HepG2 (cell line): Measurements from ENCODE around the gene TRIM31. TPM values are rescaled to one million over a fixed set of nuclear protein-coding genes. Genes with fewer than 3 reads are reported as not detected.

Experiments
- DR1 ChIP-seq: sonication (generic); formaldehyde crosslinking; IDR thresholded peaks from 2 replicates; pipeline ENCODE4 v1.8.0; 2021; ENCODE audit warnings: mild to moderate bottlenecking, missing genetic modification reagents, inconsistent platforms
- GATAD1 ChIP-seq: IDR thresholded peaks from 2 replicates; pipeline ENCODE4 v1.6.1; 2016; ENCODE audit warnings: missing genetic modification reagents, missing compliant biosample characterization
- HDAC2 ChIP-seq: sonication (generic); formaldehyde crosslinking; IDR thresholded peaks from 2 replicates; pipeline ENCODE4 v1.4.0; 2020; ENCODE audit warnings: missing genetic modification reagents
- HMG20A ChIP-seq: IDR thresholded peaks from 2 replicates; pipeline ENCODE4 v1.6.1; 2016; ENCODE audit warnings: borderline replicate concordance
- HNRNPLL ChIP-seq: fragments of 200-400 bp; formaldehyde crosslinking; IDR thresholded peaks from 2 replicates; pipeline ENCODE4 v1.6.1; 2017; ENCODE audit warnings: mild to moderate bottlenecking, low read depth, low read length; ENCODE audit not compliant: poor library complexity, severe bottlenecking
- LBX2 ChIP-seq: sonication (generic); formaldehyde crosslinking; IDR thresholded peaks from 2 replicates; pipeline ENCODE4 v1.5.0; 2020; ENCODE audit warnings: missing genetic modification reagents, mild to moderate bottlenecking, borderline replicate concordance
- NCOA5 ChIP-seq: sonication (generic); formaldehyde crosslinking; IDR thresholded peaks from 2 replicates; pipeline ENCODE4 v1.4.0; 2020; ENCODE audit warnings: missing genetic modification reagents
- PHF5A ChIP-seq: IDR thresholded peaks from one replicate; pipeline ENCODE4 v1.6.1; 2018; ENCODE audit warnings: low read depth, missing genetic modification reagents; ENCODE audit not compliant: unreplicated experiment
- SRSF4 ChIP-seq: fragments of 200-400 bp; formaldehyde crosslinking; IDR thresholded peaks from one replicate; pipeline ENCODE4 v1.6.1; 2018; ENCODE audit warnings: mild to moderate bottlenecking, low read depth, low read length, moderate library complexity; ENCODE audit not compliant: poor library complexity, severe bottlenecking
- TAF15 ChIP-seq: fragments of 200-400 bp; formaldehyde crosslinking; IDR thresholded peaks from one replicate; pipeline ENCODE4 v1.6.1; 2018; ENCODE audit warnings: mild to moderate bottlenecking, low read depth, low read length; ENCODE audit not compliant: poor library complexity, severe bottlenecking
- TCF12 ChIP-seq, 2 experiments: fragments of 450-650 bp in 1 of 2; sonication (generic) in 1 of 2; formaldehyde crosslinking in 1 of 2; IDR thresholded peaks; 2 replicates each; pipeline versions ENCODE4 v1.6.1 to v1.8.0; 2017 to 2022; ENCODE audit warnings: antibody characterized with exemption in 1 of 2, mild to moderate bottlenecking in 1 of 2, missing genetic modification reagents in 1 of 2, moderate library complexity in 1 of 2
- ZNF136 ChIP-seq: sonication (generic); formaldehyde crosslinking; IDR thresholded peaks from 2 replicates; pipeline ENCODE4 v1.8.1; 2022; ENCODE audit warnings: low read depth, mild to moderate bottlenecking, moderate library complexity, missing genetic modification reagents
- ZNF337 ChIP-seq: sonication (generic); formaldehyde crosslinking; IDR thresholded peaks from 2 replicates; pipeline ENCODE4 v1.5.1; 2020; ENCODE audit warnings: missing genetic modification reagents, low read depth, mild to moderate bottlenecking, borderline replicate concordance
- ZNF563 ChIP-seq: sonication (generic); formaldehyde crosslinking; IDR thresholded peaks from 2 replicates; pipeline ENCODE4 v1.8.0; 2022; ENCODE audit warnings: mild to moderate bottlenecking, moderate library complexity, missing genetic modification reagents
- ZNF639 ChIP-seq: conservative IDR thresholded peaks from 2 replicates; pipeline ENCODE4 v1.6.1; 2018; ENCODE audit warnings: missing genetic modification reagents
- polyA plus RNA-seq, 8 experiments: library from polyadenylated mRNA; depleted of rRNA in 3 of 8; stranded (reverse) in 7 of 8; unstranded in 1 of 8; fragments of >200 nt; fragmentation: Illumina TruSeq in 4 of 8; extraction: Trizol in 4 of 8; gene quantifications; 2 replicates each; pipeline versions ENCODE4 v1.2.1 to v1.2.3, GENCODE V29; 2011 to 2016; ENCODE audit warnings: low read depth in 4 of 8, missing spikeins in 1 of 8, mixed read lengths in 1 of 8; ENCODE audit not compliant: insufficient read depth in 1 of 8
- total RNA-seq, 5 experiments: library from RNA; depleted of rRNA; stranded (reverse); fragments of >200 nt; fragmentation: Illumina TruSeq; extraction: Trizol; gene quantifications; 2 replicates each; pipeline ENCODE4 v1.2.3, GENCODE V29; 2016; ENCODE audit warnings: low read depth in 1 of 5
- TF ChIP-seq, protein P1 (sequence below): sonication (generic); formaldehyde crosslinking; IDR thresholded peaks from 2 replicates; pipeline ENCODE4; 2020; ENCODE audit warnings: missing genetic modification reagents, mild to moderate bottlenecking, borderline replicate concordance
- TF ChIP-seq, protein P2 (sequence below): IDR thresholded peaks from 2 replicates; pipeline ENCODE4 v1.6.1; 2016; ENCODE audit warnings: low read depth, missing genetic modification reagents, missing compliant biosample characterization

TRIM31 gene
- total and polyA plus RNA-seq, 2 of the 13 experiments (the other 11 are each of a cell fraction or from before 2014, with no cell fraction given), result 0.13 to 0.51 TPM

- peak; percentile 69; the same call in 1 of the 2 replicates for TF ChIP-seq ZNF136 (CRISPR knock-in tag)
- no peak for TF ChIP-seq LBX2 (CRISPR knock-in tag)
- peak; percentile 81 for TF ChIP-seq HDAC2 (CRISPR knock-in tag)
- TF ChIP-seq HNRNPLL, result peak; percentile 77
- TF ChIP-seq NCOA5 (CRISPR knock-in tag), result no peak
- peak; percentile 72 for TF ChIP-seq ZNF563
- TF ChIP-seq SRSF4, result no peak
- TF ChIP-seq DR1, result no peak
- TF ChIP-seq TAF15, result no peak
- peak; percentile 47; the same call in 1 of the 2 replicates for TF ChIP-seq HMG20A (CRISPR knock-in tag)
- peak; percentile 60 for TF ChIP-seq GATAD1 (CRISPR knock-in tag)
- TF ChIP-seq ZNF639 (CRISPR knock-in tag), result peak; percentile 57; the same call in 1 of the 2 replicates
- TF ChIP-seq ZNF337, result 0 out of 2 replicates have a peak, but pooled peaks have one; percentile 61
- TF ChIP-seq, protein P1, sequence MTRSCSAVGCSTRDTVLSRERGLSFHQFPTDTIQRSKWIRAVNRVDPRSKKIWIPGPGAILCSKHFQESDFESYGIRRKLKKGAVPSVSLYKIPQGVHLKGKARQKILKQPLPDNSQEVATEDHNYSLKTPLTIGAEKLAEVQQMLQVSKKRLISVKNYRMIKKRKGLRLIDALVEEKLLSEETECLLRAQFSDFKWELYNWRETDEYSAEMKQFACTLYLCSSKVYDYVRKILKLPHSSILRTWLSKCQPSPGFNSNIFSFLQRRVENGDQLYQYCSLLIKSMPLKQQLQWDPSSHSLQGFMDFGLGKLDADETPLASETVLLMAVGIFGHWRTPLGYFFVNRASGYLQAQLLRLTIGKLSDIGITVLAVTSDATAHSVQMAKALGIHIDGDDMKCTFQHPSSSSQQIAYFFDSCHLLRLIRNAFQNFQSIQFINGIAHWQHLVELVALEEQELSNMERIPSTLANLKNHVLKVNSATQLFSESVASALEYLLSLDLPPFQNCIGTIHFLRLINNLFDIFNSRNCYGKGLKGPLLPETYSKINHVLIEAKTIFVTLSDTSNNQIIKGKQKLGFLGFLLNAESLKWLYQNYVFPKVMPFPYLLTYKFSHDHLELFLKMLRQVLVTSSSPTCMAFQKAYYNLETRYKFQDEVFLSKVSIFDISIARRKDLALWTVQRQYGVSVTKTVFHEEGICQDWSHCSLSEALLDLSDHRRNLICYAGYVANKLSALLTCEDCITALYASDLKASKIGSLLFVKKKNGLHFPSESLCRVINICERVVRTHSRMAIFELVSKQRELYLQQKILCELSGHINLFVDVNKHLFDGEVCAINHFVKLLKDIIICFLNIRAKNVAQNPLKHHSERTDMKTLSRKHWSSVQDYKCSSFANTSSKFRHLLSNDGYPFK (CRISPR knock-in tag), result peak; percentile 78; the same call in 1 of the 2 replicates
- no peak for TF ChIP-seq PHF5A (CRISPR knock-in tag)
- no peak for TF ChIP-seq TCF12 (IDR thresholded peaks at IDR 0.05)
- peak; percentile 75 for TF ChIP-seq TCF12 (CRISPR knock-in tag; IDR thresholded peaks at IDR 0.05)
- TF ChIP-seq, protein P2, sequence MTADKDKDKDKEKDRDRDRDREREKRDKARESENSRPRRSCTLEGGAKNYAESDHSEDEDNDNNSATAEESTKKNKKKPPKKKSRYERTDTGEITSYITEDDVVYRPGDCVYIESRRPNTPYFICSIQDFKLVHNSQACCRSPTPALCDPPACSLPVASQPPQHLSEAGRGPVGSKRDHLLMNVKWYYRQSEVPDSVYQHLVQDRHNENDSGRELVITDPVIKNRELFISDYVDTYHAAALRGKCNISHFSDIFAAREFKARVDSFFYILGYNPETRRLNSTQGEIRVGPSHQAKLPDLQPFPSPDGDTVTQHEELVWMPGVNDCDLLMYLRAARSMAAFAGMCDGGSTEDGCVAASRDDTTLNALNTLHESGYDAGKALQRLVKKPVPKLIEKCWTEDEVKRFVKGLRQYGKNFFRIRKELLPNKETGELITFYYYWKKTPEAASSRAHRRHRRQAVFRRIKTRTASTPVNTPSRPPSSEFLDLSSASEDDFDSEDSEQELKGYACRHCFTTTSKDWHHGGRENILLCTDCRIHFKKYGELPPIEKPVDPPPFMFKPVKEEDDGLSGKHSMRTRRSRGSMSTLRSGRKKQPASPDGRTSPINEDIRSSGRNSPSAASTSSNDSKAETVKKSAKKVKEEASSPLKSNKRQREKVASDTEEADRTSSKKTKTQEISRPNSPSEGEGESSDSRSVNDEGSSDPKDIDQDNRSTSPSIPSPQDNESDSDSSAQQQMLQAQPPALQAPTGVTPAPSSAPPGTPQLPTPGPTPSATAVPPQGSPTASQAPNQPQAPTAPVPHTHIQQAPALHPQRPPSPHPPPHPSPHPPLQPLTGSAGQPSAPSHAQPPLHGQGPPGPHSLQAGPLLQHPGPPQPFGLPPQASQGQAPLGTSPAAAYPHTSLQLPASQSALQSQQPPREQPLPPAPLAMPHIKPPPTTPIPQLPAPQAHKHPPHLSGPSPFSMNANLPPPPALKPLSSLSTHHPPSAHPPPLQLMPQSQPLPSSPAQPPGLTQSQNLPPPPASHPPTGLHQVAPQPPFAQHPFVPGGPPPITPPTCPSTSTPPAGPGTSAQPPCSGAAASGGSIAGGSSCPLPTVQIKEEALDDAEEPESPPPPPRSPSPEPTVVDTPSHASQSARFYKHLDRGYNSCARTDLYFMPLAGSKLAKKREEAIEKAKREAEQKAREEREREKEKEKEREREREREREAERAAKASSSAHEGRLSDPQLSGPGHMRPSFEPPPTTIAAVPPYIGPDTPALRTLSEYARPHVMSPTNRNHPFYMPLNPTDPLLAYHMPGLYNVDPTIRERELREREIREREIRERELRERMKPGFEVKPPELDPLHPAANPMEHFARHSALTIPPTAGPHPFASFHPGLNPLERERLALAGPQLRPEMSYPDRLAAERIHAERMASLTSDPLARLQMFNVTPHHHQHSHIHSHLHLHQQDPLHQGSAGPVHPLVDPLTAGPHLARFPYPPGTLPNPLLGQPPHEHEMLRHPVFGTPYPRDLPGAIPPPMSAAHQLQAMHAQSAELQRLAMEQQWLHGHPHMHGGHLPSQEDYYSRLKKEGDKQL (CRISPR knock-in tag), result peak; percentile 40
These were observed 12.1 kb downstream of the TRIM31 start (continued) for GRCh38 chr6:30100585-30101443.
